ENCODE results near the gene TASOR2.

Gene TASOR2

GRCh38 chr10:5655121-5655520 lies 29.5 kb upstream of the TASOR2 start:
- no peak for DNase-seq (ENCODE audit: low spot score)

- DNase-seq (ENCODE audit: low spot score) = no peak
Observed at GRCh38 chr10:5656737-5657579, 27.7 kb upstream of the TASOR2 start.

GRCh38 chr10:5658871-5659618 lies 25.6 kb upstream of the TASOR2 start:
- no peak for DNase-seq (ENCODE audit: low spot score)

- DNase-seq (ENCODE audit: low spot score) = no peak
Observed at GRCh38 chr10:5659702-5660528, 24.7 kb upstream of the TASOR2 start.

- no peak for DNase-seq (ENCODE audit: low spot score)
Observed at GRCh38 chr10:5661043-5661442, 23.6 kb upstream of the TASOR2 start.

- DNase-seq (ENCODE audit: low spot score) = no peak
Observed at GRCh38 chr10:5662708-5663579, 21.7 kb upstream of the TASOR2 start.

- no peak for DNase-seq (ENCODE audit: low spot score)
Observed at GRCh38 chr10:5663692-5664427, 20.8 kb upstream of the TASOR2 start.

GRCh38 chr10:5665373-5666007 lies 19.1 kb upstream of the TASOR2 start:
- peak; percentile 11 for DNase-seq (ENCODE audit: low spot score)

GRCh38 chr10:5666008-5666840 lies 18.4 kb upstream of the TASOR2 start, which contains the start of gene ASB13:
ASB13 (minus strand) TSS chr10:5666595; CDS start chr10:5666551, 44 bp downstream.
- DNase-seq (ENCODE audit: low spot score) = peak; percentile 79

- no peak for DNase-seq (ENCODE audit: low spot score)
Observed at GRCh38 chr10:5666841-5667630, 17.6 kb upstream of the TASOR2 start.

GRCh38 chr10:5668429-5668828 lies 16.2 kb upstream of the TASOR2 start:
- no peak for DNase-seq (ENCODE audit: low spot score)

GRCh38 chr10:5669604-5670003 lies 15.0 kb upstream of the TASOR2 start:
- DNase-seq (ENCODE audit: low spot score) = no peak

- no peak for DNase-seq (ENCODE audit: low spot score)
Observed at GRCh38 chr10:5670662-5671375, 13.8 kb upstream of the TASOR2 start.

- no peak for DNase-seq (ENCODE audit: low spot score)
Observed at GRCh38 chr10:5678397-5679036, 6.1 kb upstream of the TASOR2 start.

GRCh38 chr10:5679037-5679435 lies 5.6 kb upstream of the TASOR2 start:
- no peak for DNase-seq (ENCODE audit: low spot score)

- DNase-seq (ENCODE audit: low spot score) = no peak
Observed at GRCh38 chr10:5679606-5680005, 5.0 kb upstream of the TASOR2 start.

GRCh38 chr10:5681930-5682329 lies 2.7 kb upstream of the TASOR2 start:
- no peak for DNase-seq (ENCODE audit: low spot score)
